Measurements from ENCODE around the gene OR4D1. TPM values are rescaled to one million over a fixed set of nuclear protein-coding genes. Genes with fewer than 3 reads are reported as not detected.
A peak's percentile ranks its signal among the peaks of the same experiment; 100 is the strongest.
"Not testable (repeated sequence)": the region's sequence is repeated elsewhere in the genome, so short reads cannot be mapped to it uniquely, and the experiment has no call there.

OR4D1 gene
- total RNA-seq, 1 experiment from 2014 or later: not detected

GRCh38 chr17:58136669-58137279 lies 11.4 kb upstream of the OR4D1 start:
- POLR2A ChIA-PET: no interaction called here
- peak; percentile 61 to 79 for TF ChIP-seq CTCF (IDR thresholded peaks at IDR 0.05; ENCODE audit: insufficient read depth in 1 of 2, low read depth in 1 of 2, low read length in 1 of 2, severe bottlenecking in 1 of 2, unreplicated experiment in 1 of 2)
- intact Hi-C loops (cut with micrococcal nuclease; ENCODE audit: unreplicated experiment): loop anchor here (1.0 kb wide), 1 partner anchor 14 kb away; no protein-coding TSS in a partner anchor
- H3K4me3 Mint-ChIP-seq (ENCODE audit: unreplicated experiment): no peak overlapping the region
- H3K27ac Mint-ChIP-seq (ENCODE audit: unreplicated experiment): no peak overlapping the region
- DNase-seq: peak in 1 of 2 experiments; percentile 51
- H3K9me3 ChIP-seq: no peaks in the 10 kb centered on the region
- H3K27me3 Mint-ChIP-seq (ENCODE audit: insufficient read depth, unreplicated experiment): peaks cover 34% of the 10 kb centered on the region
- no peak overlapping the region for H3K4me3 ChIP-seq (ENCODE audit: low read depth, low read length)
- H3K4me1 ChIP-seq: no peaks in the 10 kb centered on the region
- no TSS peak for BruUV-seq (replicated peaks)
- no peaks in the 10 kb centered on the region for H3K4me1 Mint-ChIP-seq (ENCODE audit: low read depth, unreplicated experiment)
- H3K9me3 Mint-ChIP-seq (ENCODE audit: unreplicated experiment): peaks cover 10% of the 10 kb centered on the region
- no peaks in the 10 kb centered on the region; the same call in 1 of the 2 replicates for H3K27me3 ChIP-seq (replicated peaks; ENCODE audit: control insufficient read depth, insufficient read depth, low read length)
- CTCF ChIA-PET: no interaction called here
- no peaks in the 10 kb centered on the region for H3K36me3 Mint-ChIP-seq (ENCODE audit: insufficient read depth, unreplicated experiment)
- H3K36me3 ChIP-seq (ENCODE audit: control insufficient read depth, insufficient read depth, low read length): no peaks in the 10 kb centered on the region

GRCh38 chr17:58141505-58141904 lies 6.7 kb upstream of the OR4D1 start:
- no peaks in the 10 kb centered on the region for H3K36me3 Mint-ChIP-seq (ENCODE audit: insufficient read depth, unreplicated experiment)
- no TSS peak for BruUV-seq (replicated peaks)
- no peak for TF ChIP-seq CTCF (IDR thresholded peaks at IDR 0.05; ENCODE audit: insufficient read depth in 1 of 2, low read depth in 1 of 2, low read length in 1 of 2, severe bottlenecking in 1 of 2, unreplicated experiment in 1 of 2)
- POLR2A ChIA-PET: no interaction called here
- H3K27me3 Mint-ChIP-seq (ENCODE audit: insufficient read depth, unreplicated experiment): peaks cover 37% of the 10 kb centered on the region
- intact Hi-C loops (cut with micrococcal nuclease; ENCODE audit: unreplicated experiment): no loop called here
- Histone ChIP-seq H3K4me3 (ENCODE audit: low read depth, low read length) (no peak overlapping the region), H3K36me3 (ENCODE audit: control insufficient read depth, insufficient read depth, low read length) (no peaks in the 10 kb centered on the region), H3K4me1 (no peaks in the 10 kb centered on the region), H3K9me3 (no peaks in the 10 kb centered on the region; the same call in 1 of the 2 replicates), H3K27me3 (replicated peaks; ENCODE audit: control insufficient read depth, insufficient read depth, low read length) (no peaks in the 10 kb centered on the region)
- no peak overlapping the region for H3K4me3 Mint-ChIP-seq (ENCODE audit: unreplicated experiment)
- peaks cover 35% of the 10 kb centered on the region for H3K9me3 Mint-ChIP-seq (ENCODE audit: unreplicated experiment)
- H3K4me1 Mint-ChIP-seq (ENCODE audit: low read depth, unreplicated experiment): no peaks in the 10 kb centered on the region
- no peak overlapping the region for H3K27ac Mint-ChIP-seq (ENCODE audit: unreplicated experiment)
- CTCF ChIA-PET: no interaction called here
- DNase-seq: no peak

GRCh38 chr17:58143335-58143734 lies 4.8 kb upstream of the OR4D1 start:
- H3K4me3 ChIP-seq (ENCODE audit: low read depth, low read length); H3K4me3 Mint-ChIP-seq (ENCODE audit: unreplicated experiment); CTCF ChIA-PET; H3K36me3 ChIP-seq (ENCODE audit: control insufficient read depth, insufficient read depth, low read length); H3K9me3 ChIP-seq; H3K4me1 Mint-ChIP-seq (ENCODE audit: low read depth, unreplicated experiment); BruUV-seq (replicated peaks); POLR2A ChIA-PET; DNase-seq; intact Hi-C loops (cut with micrococcal nuclease; ENCODE audit: unreplicated experiment); H3K27ac Mint-ChIP-seq (ENCODE audit: unreplicated experiment); H3K36me3 Mint-ChIP-seq (ENCODE audit: insufficient read depth, unreplicated experiment); H3K4me1 ChIP-seq; H3K27me3 ChIP-seq (replicated peaks; ENCODE audit: control insufficient read depth, insufficient read depth, low read length): not testable (repeated sequence)
- H3K27me3 Mint-ChIP-seq (ENCODE audit: insufficient read depth, unreplicated experiment): peaks cover 32% of the 10 kb centered on the region
- H3K9me3 Mint-ChIP-seq (ENCODE audit: unreplicated experiment): peaks cover 35% of the 10 kb centered on the region

Data from Caco-2 (cell line).